Measurements from ENCODE around the gene CLEC17A.
"Not testable (repeated sequence)": the region's sequence is repeated elsewhere in the genome, so short reads cannot be mapped to it uniquely, and the experiment has no call there.

Gene CLEC17A

GRCh38 chr19:14559916-14560775 lies 22.7 kb upstream of the CLEC17A start:
- DNase-seq, result no peak

DNA sequence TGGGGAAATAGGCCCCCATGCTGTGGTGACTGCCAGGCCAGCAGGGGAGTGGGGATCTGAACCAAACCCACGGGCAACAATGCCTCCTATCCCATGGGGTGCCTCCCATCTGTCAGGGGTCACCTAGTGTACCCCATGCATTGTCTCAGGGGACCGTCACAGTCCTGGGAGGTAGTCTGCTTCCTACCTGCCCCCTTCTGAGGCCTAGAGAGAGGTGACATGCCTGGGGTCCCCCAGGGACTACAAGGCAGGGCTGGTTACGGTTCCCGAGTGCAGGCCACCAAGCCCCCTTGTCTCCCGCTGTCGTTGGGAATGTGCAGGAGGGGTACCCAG lies 22.1 kb upstream of the CLEC17A start:
- no peak for DNase-seq

DNA sequence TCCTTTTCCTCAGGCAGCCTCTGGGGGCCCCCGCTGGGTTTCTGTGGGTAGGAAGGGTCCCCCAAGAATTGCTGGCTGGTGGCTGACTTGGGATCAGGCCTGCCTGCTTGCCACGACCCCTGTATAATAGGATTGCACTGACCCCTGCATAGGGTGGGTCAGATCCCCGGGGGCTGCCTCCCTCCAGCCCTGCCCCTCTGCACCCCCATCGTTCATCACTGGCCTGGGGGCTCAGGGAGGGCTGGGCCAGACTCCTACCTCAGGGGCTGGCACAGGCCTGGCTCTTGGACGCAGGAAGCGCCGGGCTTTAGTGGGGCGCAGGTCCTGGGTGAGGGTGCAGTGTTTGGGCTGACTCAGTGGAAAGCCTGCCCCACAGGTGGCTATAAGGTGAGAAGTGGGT lies 21.6 kb upstream of the CLEC17A start:
- DNase-seq, result no peak

GRCh38 chr19:14561847-14562351 lies 21.0 kb upstream of the CLEC17A start:
- DNase-seq, result no peak

GRCh38 chr19:14562660-14563589 lies 20.0 kb upstream of the CLEC17A start:
- no peak for DNase-seq

DNA sequence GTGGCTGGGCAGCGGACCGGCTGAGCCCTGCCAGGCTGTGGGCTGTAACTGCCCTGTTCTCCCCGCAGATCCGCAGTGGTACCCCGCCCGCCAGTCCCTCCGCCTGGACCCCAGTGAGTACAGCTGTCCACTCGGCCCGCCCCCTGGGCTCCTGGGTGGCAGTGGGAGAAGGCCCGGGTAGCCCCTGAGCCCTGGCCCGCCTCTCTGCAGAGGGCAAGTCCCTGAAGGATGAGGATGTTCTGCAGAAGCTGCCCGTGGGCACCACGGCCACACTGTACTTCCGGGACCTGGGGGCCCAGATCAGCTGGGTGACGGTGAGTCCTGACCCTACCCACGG lies 19.3 kb upstream of the CLEC17A start:
- DNase-seq, result no peak

DNA sequence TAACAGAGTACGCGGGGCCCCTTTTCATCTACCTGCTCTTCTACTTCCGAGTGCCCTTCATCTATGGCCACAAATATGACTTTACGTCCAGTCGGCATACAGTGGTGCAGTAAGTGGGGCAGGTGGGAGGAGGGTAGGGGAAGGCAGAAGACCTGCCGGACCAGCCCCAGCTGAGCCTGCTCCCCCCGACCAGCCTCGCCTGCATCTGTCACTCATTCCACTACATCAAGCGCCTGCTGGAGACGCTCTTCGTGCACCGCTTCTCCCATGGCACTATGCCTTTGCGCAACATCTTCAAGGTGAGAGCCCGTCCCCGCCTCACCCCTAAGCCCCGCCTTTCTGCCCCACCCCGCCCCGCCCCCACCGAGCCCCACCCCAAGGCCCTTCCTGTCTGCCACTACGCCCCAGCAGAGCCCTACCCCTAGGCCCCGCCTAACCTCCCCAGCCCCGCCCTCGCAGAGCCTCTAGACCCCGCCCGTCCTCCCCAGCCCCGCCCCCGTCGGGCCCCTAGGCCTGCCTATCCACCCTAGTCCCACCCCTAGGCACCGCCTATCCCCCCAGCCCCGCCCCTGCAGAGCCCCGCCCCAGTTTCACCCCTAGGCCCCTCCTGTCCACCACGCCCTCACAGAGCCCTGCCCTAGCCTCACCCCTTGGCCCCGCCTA lies 18.8 kb upstream of the CLEC17A start:
- DNase-seq, result no peak

DNA sequence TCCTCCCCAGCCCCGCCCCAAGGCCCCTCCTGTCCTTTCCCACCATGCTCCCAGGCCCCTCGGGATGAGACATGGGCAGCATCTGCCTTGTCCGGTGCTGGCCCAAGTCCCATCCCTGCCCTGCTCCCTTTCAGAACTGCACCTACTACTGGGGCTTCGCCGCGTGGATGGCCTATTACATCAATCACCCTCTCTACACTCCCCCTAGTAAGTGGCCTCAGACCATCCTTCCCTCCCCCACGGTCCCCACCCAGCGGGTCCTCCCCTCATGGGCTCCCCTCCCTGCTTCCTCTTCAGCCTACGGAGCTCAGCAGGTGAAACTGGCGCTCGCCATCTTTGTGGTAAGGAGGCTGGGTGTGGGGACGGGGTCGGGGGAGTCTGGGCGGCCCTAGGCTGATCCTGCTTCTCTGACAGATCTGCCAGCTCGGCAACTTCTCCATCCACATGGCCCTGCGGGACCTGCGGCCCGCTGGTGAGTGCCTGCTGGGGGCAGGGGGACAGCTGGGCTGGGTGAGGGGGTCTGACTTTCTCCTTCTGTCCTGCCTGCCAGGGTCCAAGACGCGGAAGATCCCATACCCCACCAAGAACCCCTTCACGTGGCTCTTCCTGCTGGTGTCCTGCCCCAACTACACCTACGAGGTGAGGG lies 18.1 kb upstream of the CLEC17A start:
- DNase-seq, result not testable (repeated sequence)

DNA sequence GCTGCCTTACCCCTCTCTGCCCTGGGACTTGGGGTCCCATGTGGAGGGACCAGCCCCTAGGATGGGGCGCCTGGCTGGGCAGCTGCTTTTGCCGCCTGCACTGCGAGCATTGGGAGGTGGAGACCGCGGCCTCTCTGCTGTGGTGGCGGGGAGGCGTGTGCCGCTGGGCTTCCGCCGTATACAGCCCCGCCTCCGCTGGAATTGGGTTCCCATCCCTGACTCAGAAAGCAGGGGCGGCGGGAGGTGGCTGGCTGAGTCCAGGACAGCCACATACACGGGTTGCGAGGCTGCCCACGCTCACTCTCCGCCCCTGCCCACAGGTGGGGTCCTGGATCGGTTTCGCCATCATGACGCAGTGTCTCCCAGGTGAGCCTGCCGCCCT lies 17.6 kb upstream of the CLEC17A start:
- no peak for DNase-seq

DNA sequence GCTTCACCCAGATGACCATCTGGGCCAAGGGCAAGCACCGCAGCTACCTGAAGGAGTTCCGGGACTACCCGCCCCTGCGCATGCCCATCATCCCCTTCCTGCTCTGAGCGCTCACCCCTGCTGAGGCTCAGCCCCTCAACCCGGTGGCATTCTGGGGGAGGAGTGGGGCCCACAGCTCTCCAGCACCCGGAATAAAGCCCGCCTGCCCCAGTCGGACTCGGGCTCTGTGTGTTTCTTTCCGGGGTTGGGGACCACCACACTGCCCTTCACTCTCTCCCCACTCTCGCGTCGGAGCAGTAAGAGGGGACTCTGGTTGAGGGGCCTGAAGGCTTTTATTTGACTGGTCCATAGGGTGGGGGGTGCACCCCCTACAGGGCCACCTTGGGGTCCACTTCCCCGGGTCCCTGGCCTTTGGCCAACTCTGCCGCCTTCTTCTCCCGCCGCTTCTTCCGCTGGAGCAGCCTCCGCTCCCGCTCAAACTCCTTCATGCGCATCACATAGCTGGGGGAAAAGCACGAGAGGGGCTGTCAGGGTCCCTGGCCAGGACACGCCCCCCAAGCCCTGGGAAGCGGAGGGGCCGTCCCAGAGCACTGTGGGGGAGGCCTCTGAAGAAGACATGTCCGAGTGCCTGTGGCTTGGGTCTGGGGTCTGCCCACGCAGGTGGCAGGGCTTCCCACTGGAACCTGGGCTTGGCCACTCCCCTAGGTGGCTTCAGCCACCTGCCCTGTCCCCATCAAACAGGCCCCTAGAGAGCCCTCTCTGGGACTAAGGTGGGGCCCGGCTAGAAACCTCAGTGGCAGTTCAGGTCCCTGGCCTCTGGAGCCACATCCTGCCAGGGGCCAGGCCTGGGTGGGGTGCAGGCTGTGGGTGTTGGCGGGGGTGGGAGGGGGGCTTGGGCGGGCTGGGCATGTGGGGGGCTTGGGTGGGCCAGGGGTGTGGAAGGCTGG lies 16.8 kb upstream of the CLEC17A start:
- no peak for DNase-seq

DNA sequence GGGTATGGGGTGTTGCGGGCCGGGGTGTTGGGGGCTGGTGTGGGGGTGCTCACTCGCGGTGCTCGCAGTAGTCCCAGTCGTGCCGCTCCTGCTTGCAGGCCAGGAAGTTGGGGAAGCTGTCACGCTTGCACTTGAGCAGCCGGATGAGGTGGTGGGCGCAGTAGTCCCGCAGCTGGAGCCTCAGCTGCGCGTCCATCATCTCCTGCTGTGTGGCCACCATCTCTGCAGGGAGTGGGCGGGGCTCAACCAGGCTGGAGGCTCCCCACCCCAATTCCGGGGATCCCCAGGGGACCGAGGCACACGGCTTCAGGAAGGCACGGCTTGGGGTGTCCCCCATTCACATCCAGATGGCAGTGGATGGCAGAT lies 16.2 kb upstream of the CLEC17A start:
- no peak for DNase-seq

DNA sequence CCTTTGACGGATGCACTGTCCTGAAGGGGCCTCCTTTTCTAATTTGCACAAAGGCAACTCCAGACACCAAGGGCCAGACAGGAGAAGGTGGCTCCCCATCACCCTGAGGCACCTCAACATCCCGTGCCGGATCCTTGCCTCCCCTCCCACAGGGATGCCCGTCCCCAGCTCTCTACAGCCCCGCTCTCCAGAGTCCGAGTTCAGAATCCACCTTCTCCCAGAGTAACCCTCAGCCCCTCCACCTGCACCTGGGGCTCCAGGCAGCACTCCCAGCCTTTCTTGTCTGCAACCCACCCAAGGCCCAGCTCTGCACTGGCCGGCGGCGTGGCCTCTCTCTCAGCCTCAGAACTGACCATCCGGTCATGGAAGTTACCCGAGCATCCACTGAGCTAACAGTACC lies 15.8 kb upstream of the CLEC17A start:
- DNase-seq, result no peak

- DNase-seq, result no peak
Observed at GRCh38 chr19:14570864-14571527, 11.9 kb upstream of the CLEC17A start.

- peak; percentile 79 for DNase-seq
Observed at GRCh38 chr19:14571695-14572490, 11.0 kb upstream of the CLEC17A start, which contains the start of gene NDUFB7. NDUFB7 (minus strand) TSS chr19:14572066; CDS start chr19:14572000, 66 bp downstream.

- no peak for DNase-seq
Observed at GRCh38 chr19:14575428-14575980, 7.4 kb upstream of the CLEC17A start.

DNA sequence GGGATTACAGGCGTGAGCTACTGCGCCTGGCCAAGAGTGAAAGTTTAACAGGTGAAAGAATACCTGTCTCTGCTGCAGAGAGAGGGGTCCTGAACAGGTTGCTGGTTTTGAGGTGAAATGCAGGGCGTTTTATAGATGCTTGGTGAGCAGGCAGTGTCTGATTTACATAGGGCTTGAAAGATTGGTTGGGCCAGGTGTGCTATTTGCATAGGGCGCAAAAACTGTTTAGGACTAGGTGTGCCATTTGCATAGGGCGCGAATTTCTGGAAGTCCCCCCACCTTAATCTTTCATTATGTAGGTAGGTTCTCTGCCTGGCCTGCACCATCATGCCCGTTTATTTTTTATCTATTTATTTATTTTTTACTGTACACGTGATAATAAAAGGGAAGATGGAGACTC lies 6.5 kb upstream of the CLEC17A start:
- DNase-seq, result no peak

DNA sequence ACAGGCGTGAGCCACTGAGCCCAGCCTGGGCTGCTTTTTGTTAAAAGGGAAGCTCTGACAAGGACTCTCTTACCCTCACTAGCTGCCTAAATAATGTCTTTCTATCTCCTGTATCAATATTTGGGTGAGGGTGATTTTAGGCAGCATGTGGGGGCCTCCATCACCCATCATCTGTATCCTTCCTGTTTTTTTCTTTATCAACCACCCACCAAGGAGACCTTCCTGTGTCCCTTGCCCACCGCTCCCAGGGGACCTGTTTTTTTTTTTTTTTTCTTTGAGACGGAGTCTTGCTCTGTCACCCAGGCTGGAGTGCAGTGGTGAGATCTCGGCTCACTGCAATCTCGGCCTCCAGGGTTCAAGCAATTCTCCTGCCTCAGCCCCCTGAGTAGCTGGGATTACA lies 5.6 kb upstream of the CLEC17A start:
- DNase-seq, result no peak

DNA sequence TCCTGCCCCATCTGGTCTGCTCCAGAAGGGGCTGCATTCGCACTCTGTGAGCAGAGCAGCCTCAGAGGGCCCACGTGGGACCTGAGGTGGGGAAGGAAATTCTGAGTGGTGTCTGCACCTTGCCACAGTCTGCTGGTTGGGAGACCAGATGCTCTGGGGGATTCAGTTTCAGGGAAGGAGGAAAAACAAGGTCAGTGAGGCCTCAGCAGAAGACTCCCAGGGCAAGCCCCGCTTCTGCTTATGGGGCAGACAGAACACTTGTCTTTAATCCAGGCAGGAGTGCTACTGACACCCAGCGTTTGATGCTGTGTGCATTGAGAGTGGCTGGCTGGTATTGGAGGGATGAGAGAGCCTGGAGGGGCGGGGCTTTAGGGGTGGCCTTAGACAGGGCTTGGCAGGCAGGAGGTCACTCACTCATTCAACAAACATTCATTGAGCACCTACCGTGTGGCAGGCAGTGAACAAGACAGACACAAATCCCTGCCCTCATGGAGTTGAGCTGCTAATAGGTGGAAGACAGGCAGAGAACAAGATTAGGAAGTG lies 4.9 kb upstream of the CLEC17A start:
- no peak for DNase-seq

DNA sequence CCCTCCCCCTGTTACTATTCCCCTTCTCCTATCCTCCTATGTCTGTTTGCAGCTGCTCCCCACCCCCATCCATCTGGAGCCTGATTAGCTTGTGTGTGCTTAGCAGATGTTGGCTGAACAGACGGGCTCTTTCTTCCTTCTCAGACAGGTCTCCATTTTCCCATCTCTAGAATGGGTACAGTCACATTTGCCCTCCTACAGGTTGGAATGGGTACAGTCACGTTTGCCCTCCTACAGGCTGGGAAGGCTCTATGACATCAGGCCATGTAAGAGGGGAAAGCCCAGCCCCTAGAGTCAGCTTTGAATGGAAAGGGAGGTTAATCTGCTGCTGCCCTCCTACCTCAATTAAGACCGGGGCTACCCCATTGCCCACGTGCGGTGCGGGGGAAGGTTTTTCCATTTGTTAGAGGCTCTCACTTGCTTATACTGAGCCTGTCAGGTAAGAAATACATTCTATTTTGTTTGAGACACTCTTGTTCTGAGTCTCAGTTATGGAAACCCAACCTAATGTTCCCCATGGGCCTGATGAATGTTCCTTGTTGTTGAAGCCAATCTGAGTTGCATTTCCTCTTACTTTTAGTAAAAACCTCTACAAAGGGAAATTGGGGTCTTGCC lies 2.2 kb upstream of the CLEC17A start:
- peak; percentile 24 for DNase-seq

Data from activated T-cell treated with anti-CD3 and anti-CD28 coated beads for 4 hours (primary cell).